ENCODE results near the gene TNS3. TPM values are rescaled to one million over a fixed set of nuclear protein-coding genes. Genes with fewer than 3 reads are reported as not detected.

TNS3 gene
- total RNA-seq, 2 donors from 2014 or later, result 64.8 to 69.3 TPM

DNA sequence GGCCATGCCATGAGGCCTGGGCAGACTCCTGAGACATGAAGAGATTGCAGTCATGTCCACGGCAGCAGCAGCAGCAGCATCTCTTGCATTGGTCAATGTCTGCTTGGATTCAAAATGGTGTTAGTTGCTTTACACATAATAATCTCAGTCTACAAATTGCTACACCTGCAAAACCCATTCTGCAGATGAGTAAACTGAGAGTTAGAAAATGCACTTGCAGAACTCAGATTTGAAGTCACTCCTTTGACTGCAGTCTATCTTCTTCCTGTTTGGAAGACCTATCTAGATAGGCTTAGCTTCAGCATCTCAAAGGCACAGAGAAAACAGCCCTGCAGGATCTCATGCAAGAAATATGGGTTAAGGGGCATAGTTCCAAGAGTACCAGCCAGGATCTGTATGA lies 350.3 kb downstream of the TNS3 start:
- intact Hi-C loops (cut with DNase I), result no loop called here
- DNase-seq (ENCODE audit: low spot score), result no peak

DNA sequence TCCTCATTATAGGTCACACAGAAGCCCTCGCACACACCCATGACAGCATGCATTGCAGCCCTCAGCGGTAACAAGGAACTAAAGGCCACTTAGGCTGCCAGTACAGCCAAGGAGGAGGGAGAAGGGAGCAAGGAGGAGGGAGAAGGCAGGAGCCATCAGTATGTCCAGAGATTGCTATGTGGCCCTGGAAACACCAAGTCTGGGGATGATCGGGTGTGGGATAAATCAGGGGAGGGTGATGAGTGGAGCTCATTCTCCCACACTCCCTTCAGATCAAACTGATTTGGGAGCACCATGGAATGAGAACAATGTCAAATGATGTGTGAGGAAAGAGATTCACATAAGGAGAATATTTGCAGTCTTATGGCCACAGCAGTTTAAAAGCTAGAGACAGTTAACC lies 350.9 kb downstream of the TNS3 start:
- DNase-seq (ENCODE audit: low spot score), result no peak
- intact Hi-C loops (cut with DNase I), result no loop called here

DNA sequence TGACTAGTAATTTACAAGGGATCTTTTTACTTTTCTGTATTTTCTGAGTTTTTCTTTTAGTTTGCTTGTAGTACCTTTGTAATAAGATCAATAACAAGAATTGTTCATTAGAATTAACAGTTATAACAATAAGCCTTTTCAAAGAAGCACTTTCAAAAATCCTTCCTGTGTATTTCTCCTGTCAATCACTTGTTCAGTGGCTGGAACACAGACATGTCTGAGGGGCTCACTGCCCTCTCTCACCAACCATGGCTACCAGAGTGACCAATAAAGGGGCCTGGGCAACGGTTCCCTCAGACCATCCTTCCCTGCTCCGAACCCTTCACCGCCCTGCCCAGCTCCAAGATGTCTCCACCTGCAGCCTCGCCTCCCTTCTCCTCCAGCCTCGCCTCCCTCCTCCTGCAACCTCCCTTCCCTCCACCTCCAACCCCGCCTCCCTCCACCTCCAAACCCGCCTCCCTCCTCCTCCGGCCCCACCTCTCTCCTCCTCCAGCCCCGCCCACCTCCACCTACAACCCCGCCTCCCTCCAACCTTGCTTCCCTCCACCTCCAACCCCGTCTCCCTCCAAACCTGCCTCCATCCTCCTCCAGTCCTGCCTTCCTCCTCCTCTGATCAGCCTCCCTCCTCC lies 353.4 kb downstream of the TNS3 start:
- intact Hi-C loops (cut with DNase I), result loop anchor here in 1 of 2 donors (5.0 kb wide), 1 partner anchor 1871 kb away; no protein-coding TSS in a partner anchor
- DNase-seq (ENCODE audit: low spot score), result no peak

DNA sequence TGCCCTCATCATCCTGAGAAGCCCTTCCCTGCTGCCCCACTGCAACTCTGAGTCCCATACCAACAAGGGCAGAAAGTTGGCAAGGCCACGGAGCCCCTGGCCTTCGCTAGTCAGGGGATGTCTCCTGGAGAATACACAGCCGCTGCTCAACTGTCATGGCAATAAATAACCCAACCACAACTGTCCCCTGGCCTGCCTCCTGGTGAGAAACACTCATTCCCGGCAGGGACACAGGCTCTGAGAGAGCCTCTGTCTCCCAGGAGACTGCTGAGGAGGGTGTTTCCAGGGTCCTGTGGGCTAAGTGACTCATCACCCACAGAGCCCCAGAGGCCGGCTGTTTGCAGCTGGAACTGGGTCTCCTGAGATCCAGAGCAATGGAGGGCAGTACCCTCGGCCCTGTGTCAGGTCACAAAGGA lies 354.1 kb downstream of the TNS3 start:
- intact Hi-C loops (cut with DNase I), result loop anchor here in 1 of 2 donors (5.0 kb wide), 1 partner anchor 1870 kb away; no protein-coding TSS in a partner anchor
- no peak for DNase-seq (ENCODE audit: low spot score)

DNA sequence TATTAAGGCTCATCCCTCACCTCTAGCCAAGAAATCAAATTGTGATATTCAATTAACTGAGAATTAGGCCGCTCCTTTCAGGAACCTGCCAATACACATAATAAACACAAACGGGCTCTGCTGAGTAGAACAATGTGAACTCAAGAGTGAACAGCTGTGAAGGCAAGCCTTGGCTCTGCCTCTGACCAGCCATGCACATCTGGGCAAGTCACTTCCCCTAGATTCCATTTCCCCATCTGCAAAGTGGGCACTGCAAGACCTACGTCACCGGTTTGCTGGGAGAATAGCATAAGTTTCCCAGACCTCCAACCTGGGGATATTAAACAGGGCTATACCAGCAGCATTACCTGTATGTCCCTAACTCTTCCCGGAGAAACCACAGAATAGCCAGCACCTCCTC lies 355.2 kb downstream of the TNS3 start:
- intact Hi-C loops (cut with DNase I), result loop anchor here in 1 of 2 donors (5.0 kb wide), 1 partner anchor 1869 kb away; no protein-coding TSS in a partner anchor
- no peak for DNase-seq (ENCODE audit: low spot score)

DNA sequence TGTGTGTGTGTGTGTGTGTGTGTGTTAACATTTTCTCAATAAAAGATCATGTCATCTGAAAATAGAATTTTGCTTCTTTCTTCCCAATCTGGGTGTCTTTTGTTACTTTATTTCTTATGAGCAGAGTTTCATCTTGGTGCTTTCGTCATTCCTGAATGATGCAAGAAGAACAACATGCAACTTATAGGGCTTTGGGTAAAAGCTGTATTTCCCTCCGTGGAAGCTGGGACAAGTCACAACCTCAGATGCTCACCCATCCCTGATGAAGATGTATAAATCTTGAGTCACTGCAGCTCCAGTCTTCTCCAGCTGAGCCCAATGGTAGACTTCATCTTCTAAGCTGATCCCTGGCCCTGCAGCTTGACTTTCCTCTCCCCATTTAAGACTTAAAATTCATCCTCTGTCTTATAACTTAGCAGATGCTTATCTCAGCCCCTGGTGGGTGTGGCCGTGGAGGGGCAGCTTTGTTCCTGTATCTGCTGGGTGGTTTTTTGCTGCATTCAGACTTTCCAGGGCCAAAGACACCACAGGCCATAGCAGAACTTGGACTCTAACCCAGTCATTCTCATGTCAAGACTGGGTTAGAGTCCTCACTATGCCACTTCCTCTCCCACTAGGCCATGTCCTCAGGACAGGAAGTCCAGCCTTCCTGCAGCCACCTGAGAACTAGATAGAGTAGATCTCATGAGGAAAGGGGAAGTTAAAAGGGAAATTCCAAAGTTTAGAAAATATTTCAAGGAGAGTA lies 356.4 kb downstream of the TNS3 start:
- DNase-seq (ENCODE audit: low spot score), result no peak
- intact Hi-C loops (cut with DNase I), result loop anchor here in 1 of 2 donors (5.0 kb wide), 1 partner anchor 1868 kb away; no protein-coding TSS in a partner anchor
